PC-9 (cell line): ENCODE measurements around the gene AGBL3.

Experiments
- CTCF ChIP-seq: fragments of 200-600 bp; sonication (generic); conservative IDR thresholded peaks from 2 replicates; pipeline ENCODE4 v1.6.1; 2017; ENCODE audit warnings: mixed run types, antibody characterized with exemption, mild to moderate bottlenecking, moderate library complexity
- EZH2 ChIP-seq: fragments of 200-600 bp; sonication (generic); IDR thresholded peaks from 2 replicates; pipeline ENCODE4 v1.8.0; 2017; ENCODE audit warnings: antibody characterized with exemption, low read depth

DNA sequence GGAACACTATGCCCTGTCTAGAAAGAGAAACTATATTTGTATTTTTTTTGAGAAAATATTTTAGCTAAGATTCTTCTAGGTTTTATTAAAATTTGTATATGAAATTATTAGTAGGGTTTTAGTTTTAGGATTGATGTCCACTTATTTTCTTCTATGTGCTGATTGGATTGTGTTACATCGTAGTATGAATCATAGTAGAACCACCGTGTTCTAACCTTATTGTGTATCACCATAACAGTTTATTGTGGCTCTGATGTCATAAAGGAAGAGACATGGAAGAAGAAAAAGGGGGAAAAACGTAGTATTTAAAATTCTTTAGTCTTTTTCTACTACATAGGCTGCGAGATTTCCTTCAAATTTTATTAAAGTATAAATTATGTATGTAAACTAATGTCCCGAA is 1.9 kb downstream of the AGBL3 start:
- TF ChIP-seq CTCF: no peak
- TF ChIP-seq EZH2: no peak
